Measurements from ENCODE around the gene PPP2R2C. TPM values are rescaled to one million over a fixed set of nuclear protein-coding genes. Genes with fewer than 3 reads are reported as not detected.

The PPP2R2C gene
- total and polyA plus RNA-seq, 9 of the 15 experiments (the other 6 are each of a cell fraction or from before 2014, with no cell fraction given): 0.04 to 0.06 TPM; not detected in 7

DNA sequence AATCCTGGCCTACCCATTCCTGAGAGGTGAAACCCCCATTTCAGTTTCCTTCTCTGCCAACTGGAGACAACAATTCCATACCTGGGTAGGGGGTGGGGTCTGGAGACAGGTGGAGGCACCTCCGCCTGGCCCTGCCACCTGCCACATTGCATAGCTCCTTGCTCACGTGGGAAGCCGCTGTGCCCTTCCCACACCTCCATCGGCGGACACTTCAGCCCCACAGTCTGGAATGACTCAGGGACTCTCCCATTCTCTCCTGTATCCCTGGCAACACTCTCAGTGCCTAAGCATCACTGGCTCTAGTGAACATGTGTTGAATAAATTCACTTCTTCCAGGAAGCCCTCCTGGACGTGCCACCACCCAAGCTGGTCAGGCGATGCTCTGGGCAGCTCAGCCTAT, 21.7 kb downstream of the PPP2R2C start:
- TF ChIP-seq BRD9 (IDR thresholded peaks at IDR 0.05; ENCODE audit: low read depth, partially characterized antibody) (no peak), TGIF2 (CRISPR knock-in tag; IDR thresholded peaks at IDR 0.05) (no peak), KAT8 (IDR thresholded peaks at IDR 0.05; ENCODE audit: low read depth) (no peak), ZC3H11A (IDR thresholded peaks at IDR 0.05; ENCODE audit: low read depth, low read length) (no peak), RFX1 (IDR thresholded peaks at IDR 0.05) (peak; percentile 36; the same call in 1 of the 2 replicates), PHTF2 (CRISPR knock-in tag; IDR thresholded peaks at IDR 0.05) (no peak), ZFP36 (IDR thresholded peaks at IDR 0.05; ENCODE audit: low read depth, low read length, partially characterized antibody) (peak; percentile 70), PURB (CRISPR knock-in tag; IDR thresholded peaks at IDR 0.05; ENCODE audit: low read depth) (no peak), POLR2B (IDR thresholded peaks at IDR 0.05; ENCODE audit: low read depth, partially characterized antibody) (no peak), HDAC6 (IDR thresholded peaks at IDR 0.05; ENCODE audit: low read depth, low read length) (no peak)
- CTCF ChIA-PET (ENCODE audit: low intra/inter-chr PET ratio): no interaction called here
- intact Hi-C loops (cut with micrococcal nuclease): no loop called here
- Histone ChIP-seq H4K20me1 (replicated peaks; ENCODE audit: control insufficient read depth, insufficient read depth, low read length) (peaks cover 14% of the 10 kb centered on the region; the same call in 1 of the 2 replicates), H3K79me2 (ENCODE audit: control insufficient read depth, insufficient read depth, low read length) (no peaks in the 10 kb centered on the region), H3K9me1 (ENCODE audit: control insufficient read depth, insufficient read depth, low read length) (peaks cover 2% of the 10 kb centered on the region), H3K36me3 (ENCODE audit: control insufficient read depth, insufficient read depth, low read length) (no peaks in the 10 kb centered on the region), H3K27me3 (ENCODE audit: control insufficient read depth in 2 of 2, insufficient read depth in 2 of 2, low read length in 2 of 2) (peaks cover 30 to 83% of the 10 kb centered on the region in 2 experiments; a peak in 4 of 5 replicates), H3K9ac (ENCODE audit: insufficient read depth in 1 of 2, low read depth in 2 of 2, low read length in 2 of 2) (no peak overlapping the region), H3K27ac (ENCODE audit: extremely low read depth, low read depth, low read length) (no peak overlapping the region), H3K4me2 (ENCODE audit: insufficient read depth, low read length) (no peak overlapping the region), H3K4me3 (no peak overlapping the region), H3K9me3 (replicated peaks; ENCODE audit: control insufficient read depth, insufficient read depth, low read depth, low read length) (no peaks in the 10 kb centered on the region), H2AFZ (ENCODE audit: low read depth, low read length) (no peak overlapping the region), H3K4me1 (replicated peaks in 1 of 2; ENCODE audit: control insufficient read depth in 2 of 2, insufficient read depth in 2 of 2, low read length in 2 of 2) (no peaks in the 10 kb centered on the region)
- 0% methylated on average over 7 of the region's 7 CpGs for WGBS (ENCODE audit: insufficient coverage, low coverage, missing lambda C conversion rate)
- no peak for DNase-seq (ENCODE audit: extremely low read depth in 1 of 4, low spot score in 3 of 4)
- FAIRE-seq: no peak
- in situ Hi-C loops (cut with MboI): no loop called here
- BruUV-seq (replicated peaks): no TSS peak
- POLR2A ChIA-PET: interaction anchor here (1.1 kb wide), 1 partner anchor 13 kb away, joined by 4 read pairs; no protein-coding TSS in a partner anchor
- ATAC-seq: no peak
